ENCODE measurements around the gene RIIAD1.

- TF ChIP-seq CTCF (IDR thresholded peaks at IDR 0.05) (no peak), POLR2AphosphoS5 (IDR thresholded peaks at IDR 0.05; ENCODE audit: low read depth, low read length) (no peak), SIN3A (IDR thresholded peaks at IDR 0.05; ENCODE audit: borderline replicate concordance, insufficient read depth, low read depth, low read length) (no peak), TCF7L2 (IDR thresholded peaks at IDR 0.05; ENCODE audit: low read depth, low read length) (no peak)
These were observed 12.4 kb upstream of the RIIAD1 start for GRCh38 chr1:151708891-151709290.

Data from Panc1 (cell line).